ENCODE results near the gene RNF207.

DNA sequence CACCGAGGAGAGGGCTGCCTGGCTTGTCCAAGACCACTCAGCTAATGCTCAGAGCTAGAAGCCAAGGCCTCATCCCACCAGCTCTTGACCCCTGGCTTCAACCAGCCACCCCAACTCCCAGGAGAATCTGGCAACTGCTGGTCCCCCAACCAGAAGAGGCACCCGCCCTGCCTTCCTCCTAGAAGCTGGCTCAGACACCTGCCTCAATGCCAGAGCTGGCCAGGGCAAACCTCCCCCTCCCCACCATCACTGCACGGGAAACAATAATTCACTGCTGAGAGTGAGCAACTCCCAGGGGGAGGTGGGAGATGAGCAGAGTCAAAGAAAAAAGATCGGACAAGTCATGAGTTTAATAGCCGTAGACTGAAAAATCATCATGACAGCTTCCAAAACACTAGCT is 29.1 kb upstream of the RNF207 start:
- TF ChIP-seq POLR2A (IDR thresholded peaks at IDR 0.05; ENCODE audit: low read length) (no peak), GATA1 (IDR thresholded peaks at IDR 0.05; ENCODE audit: low read depth, low read length) (no peak)
